HG02588 (cell line): ENCODE results near the gene SERTAD4.
"Not testable (repeated sequence)": the region's sequence is repeated elsewhere in the genome, so short reads cannot be mapped to it uniquely, and the experiment has no call there.

Experiments
- ATAC-seq: cut with Tn5 transposase; IDR thresholded peaks from one replicate; pipeline ENCODE4 v1.9.1; 2021; ENCODE audit warnings: mild to moderate bottlenecking, moderate library complexity; ENCODE audit not compliant: unreplicated experiment

Gene SERTAD4

DNA sequence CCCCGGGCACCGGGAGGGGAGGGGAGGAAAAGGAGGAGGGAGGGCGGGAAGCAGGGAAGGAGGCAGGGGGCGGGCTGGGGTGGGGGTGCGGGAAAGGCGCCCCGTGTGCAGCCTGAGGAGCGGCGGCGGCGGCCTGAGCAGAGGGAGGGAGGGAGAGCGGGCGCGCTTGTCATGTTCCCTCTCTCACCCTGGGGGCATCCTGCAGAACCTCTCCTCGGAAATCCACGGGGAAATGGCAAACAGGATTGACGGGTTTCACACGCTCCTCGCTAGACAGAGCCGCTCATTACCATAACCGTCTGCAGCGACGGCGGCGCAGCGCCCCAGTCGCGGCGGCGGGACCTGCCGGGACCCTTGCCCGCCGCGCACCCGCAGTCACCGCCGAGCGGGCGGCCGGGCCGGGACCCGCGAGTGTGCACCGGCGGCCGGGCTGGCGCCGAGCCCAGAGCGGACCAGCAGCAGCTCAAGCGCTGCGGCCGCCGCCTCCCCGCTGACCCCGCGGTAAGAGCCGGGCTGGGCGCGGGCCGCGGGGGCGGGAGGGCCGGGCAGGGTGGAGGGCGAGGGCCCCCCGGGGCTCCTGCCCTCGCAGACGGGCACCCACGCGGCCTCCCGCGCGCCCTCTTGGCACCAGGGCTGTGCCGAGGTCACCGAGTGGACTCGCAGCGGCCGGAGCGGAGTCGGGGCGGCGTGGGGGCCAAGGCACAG, at the start of gene SERTAD4:
Gene SERTAD4 (plus strand): TSS at position 286 of the 705 bp plus-strand sequence. CDS start 5,165 bp downstream, outside the sequence.
- no peak for ATAC-seq

- ATAC-seq, result no peak
Observed at GRCh38 chr1:210185063-210185462, 47.5 kb upstream of the SERTAD4 start.

DNA sequence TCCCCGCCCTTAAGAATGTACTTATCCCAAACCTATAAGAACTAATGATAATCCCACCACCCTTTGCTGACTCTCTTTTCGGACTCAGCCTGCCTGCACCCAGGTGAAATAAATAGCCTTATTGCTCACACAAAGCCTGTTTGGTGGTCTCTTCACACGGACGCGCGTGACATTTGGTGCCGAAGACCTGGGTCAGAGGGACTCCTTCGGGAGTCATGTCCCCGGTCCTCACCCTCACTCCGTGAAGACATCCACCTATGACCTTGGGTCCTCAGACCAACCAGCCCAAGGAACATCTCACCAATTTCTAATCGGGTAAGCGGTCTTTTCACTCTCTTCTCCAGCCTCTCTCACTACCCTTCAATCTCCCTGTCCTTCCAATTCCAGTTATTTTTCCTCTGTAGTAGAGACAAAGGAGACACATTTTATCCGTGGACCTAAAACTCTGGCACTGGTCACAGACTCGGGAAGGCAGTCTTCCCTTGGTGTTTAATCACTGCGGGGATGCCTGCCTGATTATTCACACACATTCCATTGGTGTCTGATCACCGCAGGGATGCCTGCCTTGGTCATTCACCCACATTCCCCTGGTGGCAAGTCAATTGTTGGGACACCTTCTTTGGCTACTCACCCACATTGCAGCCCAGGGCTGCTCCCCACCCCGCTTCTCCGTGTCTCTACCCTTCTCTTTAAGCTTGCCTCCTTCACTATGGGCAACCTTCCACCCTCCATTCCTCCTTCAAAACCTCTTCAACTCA, 44.6 kb upstream of the SERTAD4 start:
- ATAC-seq, result not testable (repeated sequence)

- ATAC-seq, result no peak
Observed at GRCh38 chr1:210189426-210189825, 43.2 kb upstream of the SERTAD4 start.

- no peak for ATAC-seq
Observed at GRCh38 chr1:210195635-210196160, 36.9 kb upstream of the SERTAD4 start.

DNA sequence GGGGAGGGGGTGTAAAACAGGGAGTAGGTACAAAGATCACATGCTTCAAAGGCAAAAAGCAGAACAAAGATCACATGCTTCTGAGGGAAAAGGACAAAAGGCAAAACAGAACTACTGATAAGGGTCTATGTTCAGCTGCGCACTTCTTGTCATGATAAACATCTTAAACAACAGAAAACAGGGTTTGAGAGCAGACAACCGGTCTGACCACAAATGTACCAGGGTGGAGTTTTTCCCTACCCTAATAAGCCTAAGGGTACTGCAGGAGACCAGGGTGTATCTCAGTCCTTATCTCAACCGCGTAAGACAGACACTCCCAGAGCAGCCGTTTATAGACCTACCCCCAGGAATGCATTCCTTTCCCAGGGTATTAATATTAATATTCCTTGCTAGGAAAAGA, 36.3 kb upstream of the SERTAD4 start:
- ATAC-seq, result not testable (repeated sequence)

DNA sequence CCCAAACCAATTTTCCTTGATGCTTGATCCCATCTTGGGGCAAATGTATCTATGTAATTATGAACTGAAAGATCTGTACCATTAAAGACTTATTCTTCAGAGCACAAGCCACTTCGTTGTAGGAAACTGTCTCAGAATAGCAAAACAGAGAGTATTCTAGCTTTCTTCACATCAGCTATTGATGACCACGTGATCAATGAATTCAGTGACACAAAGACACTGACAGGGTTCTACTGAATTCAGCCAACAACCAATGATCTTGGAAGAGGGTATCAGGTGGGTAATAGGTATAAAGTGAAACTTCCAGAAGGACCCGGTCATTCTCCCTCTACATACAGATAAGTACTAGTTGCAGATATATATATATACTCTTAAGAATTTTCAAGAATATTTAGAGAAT, 33.8 kb upstream of the SERTAD4 start:
- no peak for ATAC-seq

DNA sequence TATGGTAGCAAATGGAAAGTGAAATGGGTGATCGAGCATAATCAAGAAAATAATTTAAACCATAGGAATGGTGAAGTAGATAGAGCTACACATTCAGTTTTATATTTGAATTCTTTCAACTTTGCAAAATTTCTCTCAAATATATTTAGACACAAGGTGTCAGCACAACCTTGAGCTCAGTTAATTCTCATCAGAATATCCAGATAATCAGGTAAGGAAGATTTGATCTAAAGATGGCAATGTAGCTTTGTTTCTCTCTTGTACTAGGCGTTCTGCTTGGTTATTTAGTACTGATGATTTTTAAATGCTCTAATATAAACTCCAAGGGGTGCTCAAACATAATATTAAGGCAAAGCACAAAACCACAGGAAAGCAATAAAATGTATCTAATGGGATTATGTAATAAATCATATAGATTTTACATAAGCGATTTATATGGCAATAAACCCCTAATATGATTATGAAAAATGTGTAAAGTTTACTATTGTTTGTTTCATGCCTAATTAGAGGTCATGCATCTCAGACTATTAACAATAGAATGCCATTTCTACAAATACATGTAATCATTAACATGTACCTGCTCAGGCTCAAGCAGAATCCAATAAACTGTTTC, 32.4 kb upstream of the SERTAD4 start:
- ATAC-seq, result no peak

GRCh38 chr1:210201681-210202080, 30.9 kb upstream of the SERTAD4 start:
- ATAC-seq, result no peak

DNA sequence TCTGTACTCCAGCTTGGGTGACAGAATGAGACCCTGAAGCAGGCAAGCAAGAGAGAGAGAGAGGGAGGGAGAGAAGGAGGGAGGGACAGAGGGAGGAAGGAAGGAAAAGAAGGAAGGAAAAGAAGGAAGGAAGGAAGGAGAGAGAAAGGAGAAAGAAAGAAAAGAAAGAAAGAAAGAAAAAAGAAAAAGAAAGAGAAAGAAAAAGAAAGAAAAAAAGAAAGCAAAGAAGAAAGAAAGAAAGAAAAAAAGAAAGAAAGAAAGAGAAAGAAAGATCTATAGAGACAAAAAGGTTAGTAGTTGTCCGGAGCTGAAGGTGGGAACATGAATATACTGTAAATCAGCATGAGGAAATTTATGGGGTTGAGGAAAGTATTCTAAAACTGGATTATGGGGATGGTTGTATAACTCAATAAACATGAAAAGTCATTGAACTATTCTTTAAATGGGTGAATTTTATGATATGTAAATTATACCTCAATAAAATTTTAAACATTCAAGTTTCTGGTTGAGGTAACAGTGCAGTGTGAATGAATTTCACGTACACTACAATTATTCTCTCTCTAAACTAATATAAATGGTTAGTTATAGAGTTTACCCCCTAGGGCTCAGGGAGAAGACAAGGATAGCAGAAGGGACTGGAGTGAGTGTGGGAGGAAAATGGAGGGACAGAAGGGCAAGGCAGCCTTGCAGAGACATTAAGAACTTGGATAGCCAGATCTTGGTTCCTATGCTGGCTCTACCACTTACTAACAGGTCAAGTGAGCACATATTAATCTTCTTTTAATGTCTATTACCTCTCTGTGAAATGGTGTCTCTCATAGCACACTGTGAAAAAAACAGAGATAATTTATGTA, 24.8 kb upstream of the SERTAD4 start:
- ATAC-seq, result no peak

DNA sequence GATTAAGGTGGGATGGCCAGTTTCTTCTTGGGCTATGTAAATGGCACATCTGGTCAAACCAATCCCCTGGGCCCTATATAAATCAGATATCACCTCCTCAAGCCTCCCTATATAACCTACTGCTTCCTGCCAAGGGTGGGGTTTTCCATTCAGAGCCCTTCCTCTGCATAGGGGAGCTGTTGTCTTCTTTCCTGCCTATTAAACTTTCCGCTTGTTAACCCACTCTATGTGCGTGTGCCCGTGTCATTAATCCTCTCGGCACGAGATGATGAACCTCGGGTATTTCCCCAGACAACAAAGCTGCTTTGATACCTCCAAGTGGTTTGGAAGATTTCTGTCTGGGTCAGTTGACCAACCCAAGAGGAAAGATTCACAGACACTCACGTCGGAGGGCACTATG, 19.3 kb upstream of the SERTAD4 start:
- no peak for ATAC-seq

- no peak for ATAC-seq
Observed at GRCh38 chr1:210214573-210215409, 17.8 kb upstream of the SERTAD4 start.

DNA sequence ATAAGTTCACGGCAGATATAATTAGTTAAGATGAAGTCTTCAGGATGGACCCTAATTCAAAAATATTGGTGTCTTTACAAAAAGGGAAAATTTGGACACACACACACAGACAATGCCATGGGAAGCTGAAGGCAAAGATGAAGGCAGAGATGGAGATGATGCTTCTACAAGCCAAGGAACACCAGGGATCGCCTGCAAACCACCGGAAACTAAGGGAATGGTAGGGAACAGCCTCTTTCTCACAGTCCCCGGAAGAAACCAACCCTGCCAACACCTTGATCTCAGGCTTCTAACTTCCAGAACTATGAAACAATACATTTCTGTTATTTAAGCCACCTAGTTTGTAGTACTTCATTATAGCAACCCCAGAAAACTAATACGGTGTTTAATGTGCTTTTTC, 15.1 kb upstream of the SERTAD4 start:
- ATAC-seq, result no peak

GRCh38 chr1:210218047-210218446, 14.5 kb upstream of the SERTAD4 start:
- ATAC-seq, result no peak

GRCh38 chr1:210222340-210223006, 10.1 kb upstream of the SERTAD4 start:
- ATAC-seq, result no peak

GRCh38 chr1:210223226-210223904, 9.2 kb upstream of the SERTAD4 start:
- ATAC-seq, result no peak

- no peak for ATAC-seq
Observed at GRCh38 chr1:210228158-210228557, 4.4 kb upstream of the SERTAD4 start.

- no peak for ATAC-seq
Observed at GRCh38 chr1:210230149-210230695, 2.4 kb upstream of the SERTAD4 start.
